Retinal pigment epithelial cell (primary cell): Measurements from ENCODE around the gene TOPORS.

Source experiments
- DNase-seq: peaks from one replicate; pipeline ENCODE4 v3.0.0-alpha.2; 2010; ENCODE audit warnings: low read depth
- H3K4me3 ChIP-seq: 2 replicates; pipeline ENCODE4 v1.5.1; 2011; ENCODE audit warnings: mild to moderate bottlenecking, low read length, control low read depth, moderate library complexity
- TF ChIP-seq, protein P1 (sequence below): conservative IDR thresholded peaks from 2 replicates; pipeline ENCODE4 v1.5.1; 2011; ENCODE audit warnings: low read depth, low read length, control low read depth, inconsistent platforms

Gene TOPORS

GRCh38 chr9:32502464-32502863, 49.9 kb downstream of the TOPORS start:
- TF ChIP-seq, protein P1, sequence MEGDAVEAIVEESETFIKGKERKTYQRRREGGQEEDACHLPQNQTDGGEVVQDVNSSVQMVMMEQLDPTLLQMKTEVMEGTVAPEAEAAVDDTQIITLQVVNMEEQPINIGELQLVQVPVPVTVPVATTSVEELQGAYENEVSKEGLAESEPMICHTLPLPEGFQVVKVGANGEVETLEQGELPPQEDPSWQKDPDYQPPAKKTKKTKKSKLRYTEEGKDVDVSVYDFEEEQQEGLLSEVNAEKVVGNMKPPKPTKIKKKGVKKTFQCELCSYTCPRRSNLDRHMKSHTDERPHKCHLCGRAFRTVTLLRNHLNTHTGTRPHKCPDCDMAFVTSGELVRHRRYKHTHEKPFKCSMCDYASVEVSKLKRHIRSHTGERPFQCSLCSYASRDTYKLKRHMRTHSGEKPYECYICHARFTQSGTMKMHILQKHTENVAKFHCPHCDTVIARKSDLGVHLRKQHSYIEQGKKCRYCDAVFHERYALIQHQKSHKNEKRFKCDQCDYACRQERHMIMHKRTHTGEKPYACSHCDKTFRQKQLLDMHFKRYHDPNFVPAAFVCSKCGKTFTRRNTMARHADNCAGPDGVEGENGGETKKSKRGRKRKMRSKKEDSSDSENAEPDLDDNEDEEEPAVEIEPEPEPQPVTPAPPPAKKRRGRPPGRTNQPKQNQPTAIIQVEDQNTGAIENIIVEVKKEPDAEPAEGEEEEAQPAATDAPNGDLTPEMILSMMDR, result no peak
- DNase-seq, result no peak
- H3K4me3 ChIP-seq, result no peak overlapping the region

DNA sequence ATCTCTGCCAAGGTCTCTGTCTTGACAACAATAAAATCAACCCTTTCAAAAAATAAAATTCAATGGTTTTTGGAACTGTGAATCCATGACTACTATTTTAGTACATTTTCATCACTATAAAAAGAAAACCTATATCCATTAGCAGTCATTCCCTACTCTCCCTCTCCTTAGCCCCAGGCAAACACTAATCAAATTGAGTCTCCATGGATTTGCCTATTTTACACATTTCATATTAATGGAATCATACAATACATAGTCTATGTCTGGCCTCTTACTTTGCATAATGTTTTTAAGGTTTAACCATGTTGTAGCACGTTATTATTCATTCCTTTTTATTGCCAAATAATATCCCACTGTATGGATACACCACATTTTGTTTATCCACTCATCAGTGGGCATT, 50.5 kb downstream of the TOPORS start:
- no peak for DNase-seq
- TF ChIP-seq, protein P1, result no peak
- no peak overlapping the region for H3K4me3 ChIP-seq

GRCh38 chr9:32500768-32501167, 51.6 kb downstream of the TOPORS start:
- DNase-seq, result no peak
- no peak overlapping the region for H3K4me3 ChIP-seq
- TF ChIP-seq, protein P1, result no peak

DNA sequence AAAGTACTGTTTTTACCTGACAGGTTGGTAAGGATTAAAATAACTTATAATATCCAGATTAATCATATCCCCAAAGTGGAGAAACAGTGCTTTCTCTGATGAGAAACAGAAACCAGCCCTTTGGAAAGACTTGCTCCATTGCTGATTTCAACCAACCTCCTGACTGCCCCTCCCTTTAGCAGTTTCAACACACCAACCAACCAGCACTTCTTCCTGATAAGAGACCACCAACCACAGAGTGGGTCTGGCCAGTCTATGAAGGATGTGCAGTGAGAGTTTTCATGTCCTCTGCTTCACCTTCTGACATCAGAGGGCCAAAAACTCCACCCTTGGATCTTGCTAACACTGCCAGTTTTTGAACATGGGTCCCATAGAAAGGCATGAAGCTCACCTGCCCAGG, 54.5 kb downstream of the TOPORS start:
- no peak for DNase-seq
- TF ChIP-seq, protein P1, result no peak
- H3K4me3 ChIP-seq, result no peak overlapping the region

DNA sequence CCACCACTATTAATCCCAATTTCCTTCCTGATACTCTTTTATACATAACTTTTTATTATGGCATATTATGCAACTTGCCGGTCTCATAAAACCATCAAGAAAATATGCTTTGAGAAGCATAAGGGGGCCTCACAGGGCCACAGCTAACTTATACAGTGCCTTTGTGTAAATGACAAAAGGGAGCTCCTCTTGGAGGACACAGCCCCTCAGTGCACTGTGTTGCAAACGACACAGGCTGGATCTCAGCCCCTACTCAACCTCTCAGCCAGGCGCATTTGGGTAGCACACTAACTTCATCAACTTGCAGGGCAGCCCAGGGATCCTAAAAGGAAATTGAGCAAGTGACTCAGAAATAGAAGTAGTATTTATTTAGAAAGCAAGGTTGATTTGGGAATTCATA, 61.8 kb downstream of the TOPORS start:
- DNase-seq, result no peak
- TF ChIP-seq, protein P1, result no peak

More for the DNA sequence above, 61.8 kb downstream of the TOPORS start:
- H3K4me3 ChIP-seq, result no peak overlapping the region
